Spleen (tissue), 11 donors: ENCODE data around the gene GAGE13. TPM values are rescaled to one million over a fixed set of nuclear protein-coding genes. Genes with fewer than 3 reads are reported as not detected.
"Not testable (repeated sequence)": the region's sequence is repeated elsewhere in the genome, so short reads cannot be mapped to it uniquely, and the experiment has no call there.

Experiments
- DNase-seq: peaks from one replicate; pipeline ENCODE4 v3.0.0-alpha.2; 2020
- H3K27ac ChIP-seq, 8 donors: fragments of 200-600 bp; sonication (generic) in 7 of 8; 1 replicate in 4 of 8; 2 replicates in 4 of 8; pipeline versions ENCODE4 v1.5.0 to v1.8.0; 2016 to 2021; ENCODE audit warnings: inconsistent platforms in 4 of 8, mild to moderate bottlenecking in 4 of 8, moderate library complexity in 1 of 8
- H3K27me3 ChIP-seq, 7 donors: fragments of 200-600 bp; sonication (generic) in 6 of 7; replicated peaks in 1 of 7; 1 replicate in 4 of 7; 2 replicates in 3 of 7; pipeline versions ENCODE4 v1.5.0 to v1.8.0; 2016 to 2021; ENCODE audit warnings: inconsistent platforms in 3 of 7, mild to moderate bottlenecking in 1 of 7
- H3K36me3 ChIP-seq, 6 donors: fragments of 200-600 bp; sonication (generic) in 5 of 6; 1 replicate in 4 of 6; 2 replicates in 2 of 6; pipeline versions ENCODE4 v1.5.0 to v1.8.0; 2016 to 2021; ENCODE audit warnings: inconsistent platforms in 2 of 6
- H3K4me1 ChIP-seq, 6 donors: fragments of 200-600 bp; sonication (generic) in 5 of 6; 1 replicate in 3 of 6; 2 replicates in 3 of 6; pipeline versions ENCODE4 v1.5.0 to v1.8.0; 2016 to 2021; ENCODE audit warnings: inconsistent platforms in 3 of 6
- H3K4me3 ChIP-seq, 8 donors: fragments of 200-600 bp; sonication (generic) in 7 of 8; 1 replicate in 4 of 8; 2 replicates in 4 of 8; pipeline versions ENCODE4 v1.5.0 to v1.8.0; 2016 to 2021; ENCODE audit warnings: inconsistent platforms in 4 of 8, mild to moderate bottlenecking in 4 of 8, moderate library complexity in 2 of 8
- H3K9me3 ChIP-seq, 8 donors: fragments of 200-600 bp; sonication (generic) in 7 of 8; 1 replicate in 4 of 8; 2 replicates in 4 of 8; pipeline versions ENCODE4 v1.5.0 to v1.8.0; 2016 to 2021; ENCODE audit warnings: inconsistent platforms in 4 of 8
- CTCF ChIP-seq, 11 experiments: fragments of 200-600 bp in 7 of 11; fragments of 450-650 bp in 4 of 11; sonication (generic) in 4 of 11; IDR thresholded peaks in 8 of 11; conservative IDR thresholded peaks in 3 of 11; 1 replicate in 7 of 11; 2 replicates in 4 of 11; pipeline versions ENCODE4 v1.4.0 to v1.8.0; 2016 to 2021; ENCODE audit warnings: antibody characterized with exemption in 11 of 11, inconsistent platforms in 4 of 11, mild to moderate bottlenecking in 1 of 11
- POLR2A ChIP-seq, 3 donors: fragments of 450-650 bp; IDR thresholded peaks; one replicate each; pipeline ENCODE4 v1.5.1; 2017; ENCODE audit warnings: antibody characterized with exemption in 3 of 3, mild to moderate bottlenecking in 1 of 3
- POLR2AphosphoS5 ChIP-seq, 3 donors: sonication (generic); formaldehyde crosslinking; IDR thresholded peaks; one replicate each; pipeline ENCODE4 v1.5.1; 2017; ENCODE audit warnings: antibody characterized with exemption in 3 of 3
- WGBS, 5 donors: extraction: QIAGEN DNeasy Blood & Tissue Kit in 3 of 5; methylation state at CpG; one replicate each; pipeline versions ENCODE4 v1.1.5 to v1.1.7; 2013 to 2018; 5-methylcytosine and 5-hydroxymethylcytosine counted together
- intact Hi-C: fragments of 100-400 bp; cut with DNase I; formaldehyde crosslinking; loops from one replicate; pipeline ENCODE4 v1.15.0; 2023; ENCODE audit warnings: low total_unique reads
- polyA plus RNA-seq, 3 donors: library from polyadenylated mRNA; stranded (reverse); fragments of 200-250 nt; gene quantifications; one replicate each; pipeline ENCODE4 v1.2.1, GENCODE V29; 2013
- total RNA-seq, 7 donors: library from RNA; depleted of rRNA in 3 of 7; stranded (reverse); fragments of >200 nt in 3 of 7; fragmentation: NEBNext Ultra II Directional in 4 of 7; extraction: Animal tissue kit (Norgen Biotek cat#: 25700) in 4 of 7; gene quantifications; one replicate each; pipeline versions ENCODE4 v1.1.0 to v1.2.1, GENCODE V29; 2016 to 2021
- donor health status: healthy with polysubstance abuse.
- donor health status: DM: no; HTN: no; CAD: no; lungs with moderate emphysema.
- donor health status: DM: no; HTN: no; CAD: no.
- donor health status: Bipolar disorder and iron deficiency.
- donor health status: healthy.
- donor health status: DM: no; HTN: no; CAD: no.
- donor health status: DM: yes; HTN: yes; CAD: no.

The GAGE13 gene
- total and polyA plus RNA-seq, 10 donors = not detected

GRCh38 chrX:49292400-49293362 is 38.7 kb upstream of the GAGE13 start:
- H3K27me3 ChIP-seq = no peaks in the 10 kb centered on the region
- H3K4me3 ChIP-seq = no peak overlapping the region
- no peak for DNase-seq
- intact Hi-C loops = loop anchor here (2.0 kb wide), 1 partner anchor 462 kb away; no protein-coding TSS in a partner anchor
- peaks cover 0 to 11% (median 1%) of the 10 kb centered on the region in 6 donors for H3K4me1 ChIP-seq
- TF ChIP-seq CTCF (IDR thresholded peaks at IDR 0.05 in 8 of 11, conservative IDR thresholded peaks at IDR 0.05 in 3 of 11) (no peak), POLR2A (IDR thresholded peaks at IDR 0.05) (no peak), POLR2AphosphoS5 (IDR thresholded peaks at IDR 0.05) (no peak)
- no peaks in the 10 kb centered on the region for H3K9me3 ChIP-seq
- no peak overlapping the region for H3K27ac ChIP-seq
- H3K36me3 ChIP-seq = no peaks in the 10 kb centered on the region
- 71 to 88% (median 80%) methylated on average over 11 to 17 of the region's 17 CpGs for WGBS, 5 donors

GRCh38 chrX:49299293-49299692 is 32.1 kb upstream of the GAGE13 start:
- H3K27ac ChIP-seq, intact Hi-C loops, H3K4me1 ChIP-seq, DNase-seq, H3K9me3 ChIP-seq, H3K27me3 ChIP-seq, H3K4me3 ChIP-seq, H3K36me3 ChIP-seq: not testable (repeated sequence)
- 76 to 97% (median 91%) methylated on average over 2 to 5 of the region's 5 CpGs for WGBS, 5 donors

- TF ChIP-seq CTCF (IDR thresholded peaks at IDR 0.05 in 8 of 11, conservative IDR thresholded peaks at IDR 0.05 in 3 of 11) = no peak
- no peak for TF ChIP-seq POLR2AphosphoS5 (IDR thresholded peaks at IDR 0.05)
- no peak for TF ChIP-seq POLR2A (IDR thresholded peaks at IDR 0.05)
- Histone ChIP-seq H3K27ac (no peak overlapping the region), H3K36me3 (no peaks in the 10 kb centered on the region), H3K27me3 (no peaks in the 10 kb centered on the region), H3K4me1 (no peaks in the 10 kb centered on the region), H3K4me3 (no peak overlapping the region), H3K9me3 (no peaks in the 10 kb centered on the region)
- no peak for DNase-seq
- intact Hi-C loops = no loop called here
- WGBS, 5 donors = 66 to 88% (median 83%) methylated on average over 1 of the region's 1 CpG
Observed at GRCh38 chrX:49300703-49301102, 30.7 kb upstream of the GAGE13 start.

- no peak for TF ChIP-seq CTCF (IDR thresholded peaks at IDR 0.05 in 8 of 11, conservative IDR thresholded peaks at IDR 0.05 in 3 of 11)
- TF ChIP-seq POLR2AphosphoS5 (IDR thresholded peaks at IDR 0.05) = no peak
- no peak for TF ChIP-seq POLR2A (IDR thresholded peaks at IDR 0.05)
- Histone ChIP-seq H3K4me3 (no peak within 1 kb of the TSS), H3K36me3 (no peaks in the 10 kb centered on the region), H3K4me1 (peaks cover 0 to 2% (median 0%) of the 10 kb centered on the region in 6 donors), H3K9me3 (no peaks in the 10 kb centered on the region), H3K27me3 (no peaks in the 10 kb centered on the region), H3K27ac (no peak within 1 kb of the TSS)
- DNase-seq = no peak
- intact Hi-C loops = no loop called here
- 50 to 87% (median 85%) methylated on average over 2 to 15 of the region's 15 CpGs for WGBS, 5 donors
Observed at GRCh38 chrX:49303346-49303745, 28.0 kb upstream of the GAGE13 start, which contains the start of gene GAGE10. TSS of gene GAGE10 (plus strand) at chrX:49303646. CDS start at chrX:49304860, 1,214 bp downstream.

GRCh38 chrX:49307775-49308174 is 23.6 kb upstream of the GAGE13 start:
- DNase-seq, H3K4me3 ChIP-seq, H3K36me3 ChIP-seq, intact Hi-C loops, H3K27me3 ChIP-seq, H3K9me3 ChIP-seq, H3K27ac ChIP-seq: not testable (repeated sequence)
- H3K4me1 ChIP-seq = peaks cover 0 to 20% (median 7%) of the 10 kb centered on the region in 6 donors
- WGBS, 5 donors = 49 to 58% (median 55%) methylated on average over 2 of the region's 2 CpGs
